GM03348 (cell line): ENCODE measurements around the gene LRRC49.
A peak's percentile ranks its signal among the peaks of the same experiment; 100 is the strongest.
"Not testable (repeated sequence)": the region's sequence is repeated elsewhere in the genome, so short reads cannot be mapped to it uniquely, and the experiment has no call there.

Experiments used
- DNase-seq: peaks from one replicate; pipeline ENCODE4 v3.0.0; 2012; ENCODE audit warnings: low spot score

Gene LRRC49

DNA sequence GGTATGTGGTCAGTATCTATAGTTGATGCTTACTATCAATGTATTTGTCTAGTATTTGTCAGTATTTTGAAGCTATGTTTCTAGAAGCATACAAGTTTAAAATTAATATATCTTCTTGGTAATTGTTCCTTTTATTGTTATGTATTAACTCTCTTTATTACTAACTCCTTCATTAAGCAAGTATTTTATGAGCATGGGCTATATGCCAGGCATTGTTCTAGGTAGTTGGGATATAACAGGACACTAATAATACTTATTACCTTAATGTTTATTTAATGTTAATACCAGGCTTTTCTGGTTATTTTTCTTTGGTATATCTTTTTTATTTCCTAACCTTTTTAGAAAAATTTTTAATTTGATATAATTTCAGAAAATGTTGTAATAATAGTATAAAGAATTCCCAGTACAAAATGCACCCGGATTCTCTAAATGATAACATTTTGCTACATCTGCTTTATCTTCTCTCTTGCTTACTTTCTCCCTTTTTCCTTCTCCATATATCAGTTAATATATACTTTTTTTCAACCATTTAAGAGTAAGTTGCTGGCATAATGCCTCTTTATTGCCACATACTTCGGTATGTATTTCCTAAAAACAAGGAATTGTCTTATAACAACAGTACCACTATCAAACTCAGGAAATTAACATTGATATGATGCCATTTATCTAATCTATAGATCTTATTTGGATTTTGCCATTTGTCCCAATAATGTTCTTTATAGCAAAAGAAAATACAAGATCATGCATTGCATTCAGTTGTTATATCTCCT, 30.9 kb downstream of the LRRC49 start:
- no peak for DNase-seq

DNA sequence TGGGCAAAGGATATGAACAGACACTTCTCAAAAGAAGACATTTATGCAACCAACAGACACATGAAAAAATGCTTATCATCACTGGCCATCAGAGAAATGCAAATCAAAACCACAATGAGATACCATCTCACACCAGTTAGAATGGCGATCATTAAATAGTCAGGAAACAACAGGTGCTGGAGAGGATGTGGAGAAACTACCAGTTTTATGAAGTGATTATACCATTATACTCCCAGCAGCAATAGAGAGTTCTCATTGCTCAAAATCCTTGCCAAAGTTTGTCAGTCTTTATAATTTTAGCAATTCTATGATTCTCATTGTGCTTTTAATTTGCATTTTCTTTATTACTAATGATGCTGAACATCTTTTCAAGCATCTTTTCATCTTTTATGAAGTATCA, 34.3 kb downstream of the LRRC49 start:
- DNase-seq = not testable (repeated sequence)

DNA sequence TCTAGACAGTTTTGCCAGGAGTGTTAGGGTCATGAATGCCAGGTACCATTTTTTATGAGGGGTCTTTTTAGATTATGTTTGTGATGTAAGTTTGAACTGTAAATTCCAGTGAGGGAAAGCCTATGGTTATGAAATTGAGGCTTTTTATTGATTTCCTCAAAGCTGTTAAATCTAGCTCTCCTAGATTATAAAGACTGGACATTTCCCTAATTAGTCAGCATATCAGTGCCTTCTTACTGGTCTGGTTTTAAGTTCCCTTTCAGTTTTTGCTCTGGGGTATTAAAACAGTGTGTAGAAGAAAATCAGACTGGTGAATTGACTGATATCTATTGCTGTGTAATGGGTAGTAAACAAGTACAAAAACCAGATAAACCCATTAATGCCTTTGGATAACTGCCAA, 39.2 kb downstream of the LRRC49 start:
- no peak for DNase-seq

DNA sequence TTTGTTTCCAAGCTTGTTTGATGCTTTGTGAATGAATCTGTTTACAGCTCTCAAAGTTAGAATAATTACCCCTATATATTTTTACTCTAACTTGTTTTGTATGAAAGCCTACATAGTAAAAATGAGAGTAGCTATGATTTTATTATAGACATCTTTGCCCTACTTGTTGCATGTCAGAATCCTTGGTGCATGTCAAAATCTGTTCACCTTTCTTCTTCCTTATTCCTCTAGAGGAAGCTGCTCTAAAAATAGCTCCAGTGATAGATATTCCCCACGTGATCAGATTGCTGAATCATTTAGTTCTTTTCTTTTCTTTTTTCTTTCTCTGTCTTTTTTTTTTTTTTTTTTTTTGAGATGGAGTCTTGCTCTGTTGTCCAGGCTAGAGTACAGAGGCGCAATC, 39.8 kb downstream of the LRRC49 start:
- no peak for DNase-seq

DNA sequence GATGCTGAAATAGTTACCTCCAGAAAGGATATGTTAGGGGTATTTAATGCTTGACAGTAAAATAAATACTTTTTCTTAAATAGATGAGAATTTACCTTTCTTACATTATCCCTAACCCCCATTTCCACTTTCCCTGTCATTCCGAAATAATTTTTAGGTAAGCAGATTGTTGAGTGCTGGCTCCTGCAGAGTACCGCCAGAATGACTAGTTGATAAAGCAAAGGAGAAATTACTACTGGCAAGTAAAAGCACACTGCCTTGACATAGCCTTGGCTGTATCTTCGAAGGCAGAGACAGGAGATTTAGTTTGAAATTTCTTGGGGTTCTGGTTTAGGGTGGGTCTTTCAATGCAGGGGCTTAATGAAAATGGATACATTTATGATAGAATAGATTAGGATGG, 40.8 kb downstream of the LRRC49 start:
- no peak for DNase-seq

DNA sequence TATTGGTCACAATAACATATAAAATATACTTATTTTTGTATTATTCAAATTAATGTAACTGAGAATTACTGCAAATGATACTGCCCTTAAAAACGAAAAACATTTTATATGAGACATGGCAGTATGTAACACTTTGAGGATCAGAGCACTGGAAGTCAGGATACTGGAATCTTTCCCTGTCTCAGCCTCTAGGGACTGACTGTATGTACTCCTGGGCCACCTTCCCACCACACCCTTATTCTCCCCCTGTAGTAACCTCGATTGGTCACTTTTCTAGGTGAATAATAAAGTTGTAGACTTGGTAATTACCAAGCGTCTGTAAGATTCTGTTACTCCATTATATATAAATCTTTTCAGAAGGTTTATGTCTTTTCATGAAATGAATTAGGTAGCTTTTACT, 43.0 kb downstream of the LRRC49 start:
- DNase-seq = no peak

DNA sequence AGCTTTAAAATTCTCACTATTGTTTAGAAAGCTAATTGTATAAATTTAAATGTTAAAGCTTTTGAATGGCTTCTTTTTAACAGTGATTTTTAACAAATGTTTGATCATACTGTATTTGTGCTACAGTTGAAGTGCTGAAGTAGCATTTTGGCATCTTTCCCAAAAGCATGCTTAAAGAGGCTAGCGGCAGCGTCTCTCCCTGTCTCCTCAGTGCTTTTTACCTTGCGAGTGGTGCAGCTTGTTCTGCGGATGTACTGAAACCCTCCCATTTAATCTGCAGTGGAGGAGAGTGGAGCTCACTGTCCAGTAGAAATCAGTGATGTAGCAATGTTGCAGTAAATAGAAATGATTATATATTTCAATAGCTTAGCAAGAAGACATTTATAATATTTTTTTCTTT, 43.7 kb downstream of the LRRC49 start:
- no peak for DNase-seq

DNA sequence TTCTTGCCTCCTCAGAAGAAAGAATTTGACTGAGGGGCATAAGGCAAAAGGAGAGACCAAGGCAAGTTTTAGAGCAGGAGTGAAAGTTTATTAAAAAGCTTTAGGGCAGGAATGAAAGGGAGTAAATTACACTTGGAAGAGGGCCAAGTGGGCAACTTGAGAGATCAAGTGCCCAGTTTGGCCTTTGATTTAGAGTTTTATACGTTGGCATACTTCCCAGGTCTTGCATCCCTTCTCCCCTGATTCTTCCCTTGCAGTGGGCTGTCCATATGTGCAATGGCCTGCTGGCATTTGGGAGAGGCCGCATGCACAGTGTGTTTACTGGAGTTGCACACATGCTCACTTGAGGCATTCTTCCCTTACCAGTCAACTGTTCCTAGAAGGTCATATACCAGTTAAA, 50.7 kb downstream of the LRRC49 start:
- DNase-seq = not testable (repeated sequence)

DNA sequence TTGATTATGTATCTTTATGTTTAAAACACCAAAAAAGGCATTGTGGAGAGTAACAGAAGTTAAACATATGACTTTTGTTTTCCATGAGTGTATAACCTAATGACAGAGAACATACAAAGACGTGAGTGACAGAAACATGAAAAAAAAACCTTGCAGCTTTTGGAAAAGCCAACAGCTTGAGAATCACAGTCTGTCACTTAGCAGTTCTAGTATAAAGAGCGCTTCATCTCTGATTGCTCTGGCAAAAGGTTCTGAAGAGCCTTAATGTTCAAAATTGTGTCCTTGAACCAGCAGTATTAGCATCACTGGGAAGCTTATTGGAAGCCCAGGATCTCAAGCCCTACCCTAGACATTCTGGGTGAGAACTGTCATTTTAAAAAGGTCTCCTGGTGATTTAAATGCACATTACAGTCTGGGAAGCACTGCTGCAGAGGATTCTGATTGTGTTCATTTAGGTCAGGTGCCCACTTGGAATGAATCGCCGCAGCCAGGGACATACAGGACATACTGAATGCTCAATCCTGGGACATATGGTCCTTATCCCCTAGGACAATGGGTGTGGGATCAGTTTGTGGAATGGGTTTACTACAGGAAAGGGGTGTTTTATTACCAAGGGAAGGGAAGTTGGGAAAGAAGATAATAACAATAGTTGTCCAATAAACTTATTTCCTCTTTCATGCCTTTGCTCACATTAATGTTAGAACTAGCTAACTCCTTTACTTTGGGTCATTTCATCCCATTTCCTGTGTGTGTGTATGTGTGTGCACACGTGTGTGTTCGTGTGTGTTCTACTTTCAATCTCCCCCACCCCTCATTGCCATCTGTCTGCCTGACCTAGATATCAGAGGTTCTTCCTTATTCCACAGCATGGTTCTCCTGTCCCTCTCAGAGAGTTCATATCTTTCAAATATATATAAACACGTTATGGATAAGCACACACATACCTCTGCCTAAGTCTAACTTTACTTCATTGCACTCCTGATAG, 55.0 kb downstream of the LRRC49 start:
- no peak for DNase-seq

DNA sequence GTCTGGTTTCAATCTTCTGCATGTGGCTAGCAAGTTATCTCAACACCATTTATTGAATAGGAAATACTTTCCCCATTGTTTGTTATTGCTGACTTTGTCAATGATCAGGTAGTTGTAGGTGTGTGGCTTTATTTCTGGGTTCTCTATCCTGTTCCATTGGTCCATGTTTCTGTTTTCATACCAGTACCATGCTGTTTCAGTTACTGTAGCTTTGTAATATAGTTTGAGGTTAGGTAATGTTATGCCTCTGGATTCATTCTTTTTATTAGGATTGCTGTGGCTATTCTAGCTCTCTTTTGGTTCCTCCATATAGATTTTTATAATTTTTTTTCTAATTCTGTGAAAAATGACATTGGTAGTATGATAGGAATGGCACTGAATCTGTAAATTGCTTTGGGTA, 58.3 kb downstream of the LRRC49 start:
- DNase-seq = no peak

DNA sequence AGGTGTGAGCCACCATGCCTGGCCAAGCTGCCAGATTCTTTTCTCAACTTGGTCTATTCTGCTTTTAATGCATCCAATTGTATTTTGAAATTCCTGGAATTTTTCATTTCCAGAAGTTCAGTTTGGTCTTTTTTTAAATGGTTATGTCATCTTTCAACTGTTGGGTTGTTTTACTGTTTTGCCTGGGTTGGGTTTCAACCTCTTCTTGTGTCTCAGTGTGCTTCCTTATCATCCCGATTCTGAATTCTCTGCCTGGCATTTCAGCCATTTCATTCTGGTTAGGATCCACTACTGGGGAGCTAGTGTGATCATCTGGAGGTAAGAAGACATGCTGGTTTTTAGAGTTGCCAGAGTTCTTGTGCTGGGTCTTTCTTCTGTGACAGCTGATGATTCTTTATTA, 61.5 kb downstream of the LRRC49 start:
- peak; percentile 24 for DNase-seq

DNA sequence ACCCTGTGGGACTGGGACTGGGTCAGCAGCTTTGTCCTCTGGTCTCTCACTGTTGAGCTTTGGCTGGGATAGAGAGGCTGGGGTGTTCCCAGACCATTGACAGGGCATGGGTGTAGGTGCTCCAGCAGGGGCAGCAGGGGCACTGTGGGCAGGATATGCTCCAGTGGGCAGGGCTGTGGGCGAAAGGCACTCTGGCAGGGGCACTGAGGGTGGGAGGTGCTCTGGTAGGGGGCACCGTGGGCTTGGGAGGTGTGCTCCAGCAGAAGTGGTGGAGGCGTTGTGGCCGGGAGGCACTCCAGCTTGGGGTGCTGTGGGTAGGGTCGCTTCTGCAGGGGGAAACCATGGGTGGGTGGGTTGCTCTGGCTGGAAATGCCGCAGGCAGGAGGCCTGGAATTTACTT, 62.1 kb downstream of the LRRC49 start:
- no peak for DNase-seq

DNA sequence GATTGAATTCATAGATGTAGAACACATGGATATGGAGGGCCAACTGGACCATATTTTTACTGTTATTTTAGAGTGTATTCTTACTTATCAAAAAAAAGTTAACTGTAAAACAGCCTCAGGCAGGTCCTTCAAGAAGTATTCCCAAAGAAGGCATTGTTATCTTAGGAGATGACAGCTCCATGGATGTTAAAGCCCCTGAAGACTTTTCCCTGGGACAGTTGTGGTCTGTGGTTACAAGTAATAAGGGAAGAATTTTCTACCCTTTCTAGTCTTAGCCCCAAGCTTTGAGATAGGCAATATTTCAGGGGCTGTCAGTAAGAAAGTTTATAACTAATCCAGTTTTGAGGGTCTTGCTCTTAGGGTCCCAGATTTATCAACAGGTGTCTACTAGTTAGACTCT, 62.5 kb downstream of the LRRC49 start:
- DNase-seq = peak; percentile 16

DNA sequence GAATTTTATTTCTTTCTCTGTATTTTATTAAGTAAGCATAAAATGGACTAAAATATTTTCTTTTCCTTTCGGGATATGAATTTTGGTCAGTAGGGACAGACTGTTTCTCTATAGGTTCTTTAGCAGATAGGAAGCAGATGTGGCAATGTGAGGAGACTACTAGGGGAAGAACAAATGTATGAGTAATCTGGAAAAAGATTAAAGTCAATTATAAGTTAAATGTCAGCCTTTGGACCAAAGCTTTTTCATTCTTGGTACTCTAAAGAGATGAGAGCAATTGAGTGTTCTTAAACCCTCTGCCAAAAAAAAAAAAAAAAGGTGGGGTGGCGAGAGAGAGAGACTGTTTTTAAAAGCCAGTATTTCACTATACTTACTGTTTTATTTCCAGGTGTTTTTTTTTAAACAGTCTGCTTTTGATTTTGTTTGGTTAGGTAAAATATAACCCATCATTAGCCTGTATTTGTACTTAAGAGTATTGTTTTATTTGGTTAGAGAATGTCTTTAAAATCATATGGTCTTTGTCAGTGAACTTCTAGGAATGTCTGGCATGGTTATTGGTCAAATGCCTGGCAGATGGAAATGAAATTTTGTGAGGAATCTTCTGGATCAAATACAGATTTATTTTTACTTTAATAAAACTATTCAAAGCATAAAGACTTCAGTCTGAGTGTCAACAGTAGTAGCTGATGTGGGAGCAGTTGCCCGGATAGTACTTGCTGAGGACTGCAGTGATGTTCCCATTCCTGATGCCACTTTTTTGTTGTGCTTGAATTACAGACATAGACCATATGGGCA, 63.8 kb downstream of the LRRC49 start:
- DNase-seq = peak; percentile 39

DNA sequence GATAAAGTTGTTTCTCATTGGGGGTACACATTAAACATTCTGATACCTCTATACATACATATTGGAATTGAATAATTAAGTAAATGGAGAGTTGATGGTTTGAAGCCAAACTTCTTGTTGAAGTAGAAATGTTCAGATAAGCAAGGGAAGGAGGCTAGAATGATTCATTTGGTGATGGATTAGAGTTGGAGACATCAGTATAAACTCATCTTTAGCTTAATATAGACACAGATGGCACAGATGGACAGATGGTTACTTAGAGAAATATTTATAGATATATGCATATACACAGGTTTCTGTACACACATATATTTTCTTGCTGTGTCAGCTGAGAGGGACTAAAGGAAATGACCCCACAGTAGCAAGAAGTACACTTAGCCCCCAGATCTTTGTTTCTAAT, 69.5 kb downstream of the LRRC49 start:
- DNase-seq = no peak

DNA sequence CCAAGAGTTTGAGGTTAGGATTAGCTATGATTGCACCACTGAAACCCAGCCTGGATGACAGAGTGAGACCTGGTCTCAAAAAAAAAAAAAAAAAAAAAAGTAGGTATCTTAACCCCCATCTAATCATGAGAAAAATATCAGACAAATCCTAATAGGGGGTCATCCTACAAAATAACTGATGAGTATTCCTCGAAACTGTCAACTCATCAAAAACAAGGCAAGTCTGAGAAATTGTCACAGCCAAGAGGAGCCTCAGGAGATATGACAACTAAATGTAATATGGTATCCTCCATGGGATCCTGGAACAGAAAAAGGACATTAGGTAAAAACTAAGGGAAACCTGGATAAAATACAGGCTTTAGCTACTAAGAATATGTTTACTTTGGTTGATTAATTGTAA, 70.6 kb downstream of the LRRC49 start:
- DNase-seq = no peak

DNA sequence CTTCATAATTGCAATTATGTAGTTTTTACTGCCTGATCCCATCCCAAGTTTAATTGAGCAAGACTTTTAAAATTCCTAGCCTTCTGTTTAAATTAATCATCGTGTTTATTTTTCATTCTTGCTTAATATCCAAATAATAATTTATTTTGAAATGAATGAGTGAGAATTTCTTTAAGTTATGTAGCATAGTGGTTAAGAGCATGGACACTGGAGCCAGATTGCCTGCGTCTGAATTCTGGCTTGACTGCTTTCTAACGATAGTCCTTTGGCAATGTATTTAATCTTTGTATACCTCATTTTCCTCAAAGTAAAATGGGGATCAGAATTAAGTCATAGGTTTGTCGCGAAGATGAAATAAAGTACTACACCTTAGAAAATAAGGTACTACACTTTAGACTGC, 71.4 kb downstream of the LRRC49 start:
- no peak for DNase-seq

DNA sequence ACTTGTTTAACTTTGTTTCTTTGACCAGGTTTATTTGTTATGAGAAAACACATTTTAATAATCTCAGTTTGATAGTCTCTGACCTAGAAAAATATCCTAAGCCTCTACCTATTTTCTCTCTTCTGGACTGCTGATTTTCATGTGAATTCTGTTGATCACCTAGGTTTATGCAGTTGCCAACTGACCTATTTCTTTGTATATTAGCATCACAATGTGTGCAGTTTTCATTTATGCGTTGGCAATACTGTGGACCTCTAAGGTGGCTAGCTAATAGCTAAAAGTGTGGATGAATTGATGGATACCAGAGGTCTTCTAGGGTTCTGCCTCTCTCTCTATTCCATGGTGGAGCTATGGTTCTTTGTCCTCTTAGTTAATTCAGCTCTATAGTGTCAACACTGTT, 72.1 kb downstream of the LRRC49 start:
- DNase-seq = no peak

DNA sequence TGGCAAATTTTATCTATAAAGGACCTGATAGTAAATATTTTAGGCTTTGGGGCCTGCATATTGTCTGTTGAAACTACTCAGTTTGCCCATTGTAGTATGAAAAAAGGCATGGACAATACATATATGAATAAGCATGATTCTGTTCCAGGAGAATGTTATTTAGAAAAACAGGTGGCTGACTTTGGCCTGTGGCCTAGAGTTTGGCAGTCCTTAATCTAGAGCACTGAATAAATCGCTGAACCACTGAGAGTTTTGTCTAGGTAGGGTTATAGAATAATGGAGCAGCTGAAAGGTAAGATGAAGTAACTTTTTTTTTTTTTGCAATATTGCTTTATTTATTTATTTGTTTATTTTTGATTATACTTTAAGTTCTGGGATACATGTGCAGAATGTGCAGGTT, 75.0 kb downstream of the LRRC49 start:
- no peak for DNase-seq

DNA sequence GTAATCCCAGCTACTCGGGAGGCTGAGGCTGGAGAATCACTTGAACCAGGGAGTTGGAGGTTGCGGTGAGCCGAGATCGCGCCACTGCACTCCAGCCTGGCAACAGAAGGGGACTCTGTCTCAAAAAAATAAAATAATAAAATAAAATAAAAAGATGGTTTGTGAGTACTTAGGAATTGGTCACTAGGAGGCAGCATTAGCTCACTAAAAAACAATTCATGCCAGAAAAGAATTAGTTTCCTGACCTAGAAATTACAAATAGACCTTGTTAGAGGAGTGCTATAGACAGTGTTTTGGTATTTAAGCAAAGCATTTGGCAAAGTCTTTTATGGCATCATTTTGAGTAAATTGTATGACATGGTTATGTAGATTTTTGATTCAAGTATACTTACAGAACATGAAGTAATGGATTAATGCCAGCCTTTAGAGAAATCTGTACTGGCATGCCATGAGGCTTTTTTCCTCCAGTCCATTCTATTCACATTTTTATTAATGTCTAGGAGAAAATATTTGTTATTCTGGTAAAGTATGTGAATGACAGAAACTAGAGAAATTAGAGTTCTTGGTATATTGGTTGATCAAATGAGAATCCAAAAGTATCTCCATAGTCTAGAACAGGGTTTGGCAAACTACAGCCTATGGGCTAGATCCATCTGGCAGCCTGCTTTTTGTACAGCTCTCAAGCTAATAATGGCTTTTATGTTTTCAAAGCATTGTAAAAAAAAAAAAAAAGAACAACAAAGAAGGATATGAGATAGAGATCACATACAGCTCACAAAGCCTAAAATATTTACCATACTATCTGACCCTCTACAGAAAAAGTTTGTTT, 81.6 kb downstream of the LRRC49 start:
- peak; percentile 54 for DNase-seq

DNA sequence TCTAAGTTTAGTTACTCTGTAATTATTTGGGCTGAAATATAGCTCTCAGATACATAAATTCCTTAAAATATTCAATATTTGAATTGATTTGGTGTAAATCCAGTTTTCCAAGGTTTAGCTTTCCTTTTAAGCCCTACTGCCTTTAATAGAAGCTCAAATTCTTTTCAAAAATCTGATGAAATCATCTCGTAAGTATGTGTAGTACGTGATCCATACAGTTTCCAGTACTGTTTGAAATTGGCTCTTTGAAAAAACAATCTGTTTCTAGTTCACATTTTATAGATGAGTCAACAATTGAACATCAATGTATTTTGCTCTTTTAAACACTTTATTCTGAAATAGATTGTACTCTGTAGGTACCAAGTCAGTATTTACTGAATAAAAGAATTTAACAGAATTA, 84.2 kb downstream of the LRRC49 start:
- peak; percentile 68 for DNase-seq
